HG02973 (cell line): ENCODE data around the gene CCNDBP1.

Experiments used
- ATAC-seq: cut with Tn5 transposase; IDR thresholded peaks from one replicate; pipeline ENCODE4 v1.9.1; 2021; ENCODE audit warnings: moderate library complexity; ENCODE audit not compliant: unreplicated experiment

CCNDBP1 gene

GRCh38 chr15:43242616-43243015, 57.4 kb downstream of the CCNDBP1 start:
- no peak for ATAC-seq

GRCh38 chr15:43243020-43243645, 57.9 kb downstream of the CCNDBP1 start:
- no peak for ATAC-seq

- no peak for ATAC-seq
Measured at GRCh38 chr15:43244092-43244491, 58.9 kb downstream of the CCNDBP1 start.

GRCh38 chr15:43246261-43246774, 61.1 kb downstream of the CCNDBP1 start:
- ATAC-seq = no peak
